Sigmoid colon (tissue), 3 donors: ENCODE results near the gene FNDC3A.

Experiments used
- POLR2A ChIP-seq, 2 donors: fragments of 450-650 bp; IDR thresholded peaks; one replicate each; pipeline ENCODE4 v1.6.1; 2016; ENCODE audit warnings: antibody characterized with exemption in 2 of 2, mild to moderate bottlenecking in 2 of 2, moderate library complexity in 2 of 2
- TF ChIP-seq, protein P1 (sequence below), 4 experiments: fragments of 450-650 bp in 3 of 4; fragments of 200-600 bp in 1 of 4; IDR thresholded peaks; one replicate each; pipeline ENCODE4 v1.5.1; 2016 to 2019; ENCODE audit warnings: antibody characterized with exemption in 4 of 4, mild to moderate bottlenecking in 3 of 4, moderate library complexity in 2 of 4

DNA sequence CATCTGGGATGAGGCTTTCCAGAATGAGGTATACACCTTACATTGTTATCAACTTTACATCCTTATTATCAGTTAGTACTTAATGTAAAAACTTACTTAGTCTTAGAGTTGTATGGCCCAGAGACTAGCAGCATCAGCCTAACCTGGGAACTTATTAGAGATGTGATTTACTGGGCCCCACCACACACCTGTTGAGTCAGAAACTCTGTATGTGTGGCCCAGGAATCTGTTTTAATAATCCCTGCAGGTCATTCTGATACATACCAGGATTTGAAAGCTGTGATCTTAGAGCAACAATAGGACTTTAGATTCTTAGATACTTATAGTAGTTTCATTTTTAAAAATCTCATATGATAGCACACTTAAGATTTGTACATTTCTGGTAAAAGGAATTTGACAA is 17.4 kb downstream of the FNDC3A start:
- TF ChIP-seq, protein P1, sequence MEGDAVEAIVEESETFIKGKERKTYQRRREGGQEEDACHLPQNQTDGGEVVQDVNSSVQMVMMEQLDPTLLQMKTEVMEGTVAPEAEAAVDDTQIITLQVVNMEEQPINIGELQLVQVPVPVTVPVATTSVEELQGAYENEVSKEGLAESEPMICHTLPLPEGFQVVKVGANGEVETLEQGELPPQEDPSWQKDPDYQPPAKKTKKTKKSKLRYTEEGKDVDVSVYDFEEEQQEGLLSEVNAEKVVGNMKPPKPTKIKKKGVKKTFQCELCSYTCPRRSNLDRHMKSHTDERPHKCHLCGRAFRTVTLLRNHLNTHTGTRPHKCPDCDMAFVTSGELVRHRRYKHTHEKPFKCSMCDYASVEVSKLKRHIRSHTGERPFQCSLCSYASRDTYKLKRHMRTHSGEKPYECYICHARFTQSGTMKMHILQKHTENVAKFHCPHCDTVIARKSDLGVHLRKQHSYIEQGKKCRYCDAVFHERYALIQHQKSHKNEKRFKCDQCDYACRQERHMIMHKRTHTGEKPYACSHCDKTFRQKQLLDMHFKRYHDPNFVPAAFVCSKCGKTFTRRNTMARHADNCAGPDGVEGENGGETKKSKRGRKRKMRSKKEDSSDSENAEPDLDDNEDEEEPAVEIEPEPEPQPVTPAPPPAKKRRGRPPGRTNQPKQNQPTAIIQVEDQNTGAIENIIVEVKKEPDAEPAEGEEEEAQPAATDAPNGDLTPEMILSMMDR (IDR thresholded peaks at IDR 0.05) = no peak
- no peak for TF ChIP-seq POLR2A (IDR thresholded peaks at IDR 0.05)
